Measurements from ENCODE around the gene CRELD2. TPM values are rescaled to one million over a fixed set of nuclear protein-coding genes. Genes with fewer than 3 reads are reported as not detected.

The CRELD2 gene
- total and polyA plus RNA-seq, 2 of the 13 experiments (the other 11 are each of a cell fraction or from before 2014, with no cell fraction given): 17.2 to 44.7 TPM

GRCh38 chr22:49946612-49947295 lies 28.3 kb downstream of the CRELD2 start (continued):
- TF ChIP-seq KDM2A (CRISPR knock-in tag; IDR thresholded peaks at IDR 0.05; ENCODE audit: borderline replicate concordance, low read depth) (no peak), DZIP1 (CRISPR knock-in tag; IDR thresholded peaks at IDR 0.05) (no peak), ZBTB3 (CRISPR knock-in tag; IDR thresholded peaks at IDR 0.05; ENCODE audit: borderline replicate concordance, low read depth) (peak; percentile 79; the same call in 1 of the 2 replicates), SOX5 (CRISPR knock-in tag; IDR thresholded peaks at IDR 0.05; ENCODE audit: borderline replicate concordance) (peak; percentile 98), ZNF281 (CRISPR knock-in tag; IDR thresholded peaks at IDR 0.05; ENCODE audit: borderline replicate concordance) (no peak), SCMH1 (CRISPR knock-in tag; IDR thresholded peaks at IDR 0.05; ENCODE audit: borderline replicate concordance) (no peak), FLYWCH1 (CRISPR knock-in tag; IDR thresholded peaks at IDR 0.05) (no peak), ADNP (CRISPR knock-in tag; IDR thresholded peaks at IDR 0.05) (no peak), ARNT2 (CRISPR knock-in tag; IDR thresholded peaks at IDR 0.05; ENCODE audit: low read depth) (0 out of 2 replicates have a peak, but pooled peaks have one; percentile 29), THAP8 (CRISPR knock-in tag; IDR thresholded peaks at IDR 0.05; ENCODE audit: borderline replicate concordance) (no peak), SNAPC2 (CRISPR knock-in tag; IDR thresholded peaks at IDR 0.05) (0 out of 2 replicates have a peak, but pooled peaks have one; percentile 40), IKZF5 (CRISPR knock-in tag; IDR thresholded peaks at IDR 0.05) (peak; percentile 55), AFF4 (CRISPR knock-in tag; IDR thresholded peaks at IDR 0.05) (0 out of 2 replicates have a peak, but pooled peaks have one; percentile 1), ZNF563 (CRISPR knock-in tag; IDR thresholded peaks at IDR 0.05) (peak; percentile 50; the same call in 1 of the 2 replicates), HINFP (CRISPR knock-in tag; IDR thresholded peaks at IDR 0.05; ENCODE audit: low read depth) (no peak)

Measured in HepG2 (cell line).